SJSA1 (cell line): ENCODE results near the gene ZFPM1. TPM values are rescaled to one million over a fixed set of nuclear protein-coding genes. Genes with fewer than 3 reads are reported as not detected.

ENCODE experiments used
- DNase-seq, 2 experiments: peaks; one replicate each; pipeline ENCODE4 v3.0.0-alpha.2; 2015 to 2020; ENCODE audit warnings: low spot score in 2 of 2, low read depth in 1 of 2
- H3K27ac ChIP-seq: fragments of 250-450 bp; sonication (Bioruptor Pico); 2 replicates; pipeline ENCODE4 v1.5.1; 2020; ENCODE audit warnings: mild to moderate bottlenecking, moderate library complexity
- H3K27me3 ChIP-seq: fragments of 250-450 bp; sonication (Bioruptor Pico); replicated peaks from 2 replicates; pipeline ENCODE4 v1.5.1; 2020; ENCODE audit warnings: mild to moderate bottlenecking, moderate library complexity
- H3K36me3 ChIP-seq: fragments of 250-450 bp; sonication (Bioruptor Pico); 2 replicates; pipeline ENCODE4 v1.5.1; 2020; ENCODE audit warnings: mild to moderate bottlenecking
- H3K4me1 ChIP-seq: fragments of 250-450 bp; sonication (Bioruptor Pico); replicated peaks from 2 replicates; pipeline ENCODE4 v1.6.1; 2021; ENCODE audit warnings: mild to moderate bottlenecking
- H3K4me3 ChIP-seq: fragments of 250-450 bp; sonication (Bioruptor Pico); 2 replicates; pipeline ENCODE4 v1.5.1; 2020; ENCODE audit warnings: mild to moderate bottlenecking
- H3K9me3 ChIP-seq: fragments of 250-450 bp; sonication (Bioruptor Pico); replicated peaks from 2 replicates; pipeline ENCODE4 v1.5.1; 2020; ENCODE audit warnings: mild to moderate bottlenecking
- total RNA-seq: library from RNA; depleted of rRNA; stranded (reverse); fragments of >200 nt; shearing (Covaris generic); gene quantifications from 2 replicates; pipeline ENCODE4 v1.2.3, GENCODE V29; 2014

ZFPM1 gene
- total RNA-seq, 1 experiment from 2014 or later = 0.92 TPM

DNA sequence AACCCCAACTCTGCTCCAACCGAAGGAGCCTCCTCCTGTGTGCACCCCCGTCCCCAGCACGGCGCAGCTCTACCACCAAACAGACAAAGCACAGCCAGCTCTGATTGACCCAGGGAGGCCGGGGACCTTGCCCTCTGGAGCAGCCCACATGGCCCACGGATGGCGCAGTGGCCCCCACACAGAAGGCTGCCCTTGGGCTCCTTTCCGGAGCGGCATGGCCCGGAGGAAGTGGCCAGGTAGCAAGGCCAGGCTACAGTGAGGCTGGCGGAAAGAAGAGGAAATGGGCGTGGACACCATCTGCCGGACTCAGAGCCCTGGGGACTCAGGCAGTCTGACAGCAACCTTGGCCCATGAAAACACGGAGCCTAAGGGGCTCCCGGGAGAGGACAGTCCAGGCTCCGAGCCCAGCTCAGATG lies 97.2 kb downstream of the ZFPM1 start:
- Histone ChIP-seq H3K4me1 (no peaks in the 10 kb centered on the region), H3K36me3 (no peaks in the 10 kb centered on the region), H3K27me3 (peaks cover 14% of the 10 kb centered on the region), H3K9me3 (no peaks in the 10 kb centered on the region), H3K27ac (no peak overlapping the region), H3K4me3 (no peak overlapping the region)
- no peak for DNase-seq

DNA sequence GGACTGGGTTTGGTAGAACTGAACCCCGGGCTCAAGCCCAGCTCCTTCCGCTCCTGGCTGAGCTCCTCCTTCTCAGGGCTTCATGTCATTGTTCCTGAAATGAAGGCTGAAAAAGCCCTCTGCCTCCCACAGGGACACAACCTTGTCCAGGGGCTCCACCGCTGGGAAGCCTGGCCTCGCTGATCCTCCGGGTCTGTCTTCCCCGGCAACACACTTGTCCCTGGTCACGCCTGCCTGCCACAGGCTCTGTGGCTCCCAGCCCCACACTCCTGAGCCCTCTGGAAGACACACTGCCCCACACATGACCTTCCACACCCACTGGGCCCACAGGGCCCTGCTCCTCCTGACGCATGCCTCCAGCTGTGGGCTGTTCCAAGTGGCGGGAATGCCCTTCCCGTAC lies 99.1 kb downstream of the ZFPM1 start:
- Histone ChIP-seq H3K36me3 (no peaks in the 10 kb centered on the region), H3K27me3 (peaks cover 8% of the 10 kb centered on the region), H3K27ac (no peak overlapping the region), H3K4me3 (no peak overlapping the region), H3K4me1 (no peaks in the 10 kb centered on the region), H3K9me3 (peaks cover 11% of the 10 kb centered on the region)
- no peak for DNase-seq

GRCh38 chr16:88552815-88553214 lies 99.7 kb downstream of the ZFPM1 start:
- Histone ChIP-seq H3K36me3 (no peaks in the 10 kb centered on the region), H3K4me3 (no peak overlapping the region), H3K9me3 (peaks cover 11% of the 10 kb centered on the region), H3K27ac (no peak overlapping the region), H3K27me3 (peaks cover 8% of the 10 kb centered on the region), H3K4me1 (no peaks in the 10 kb centered on the region)
- no peak for DNase-seq

DNA sequence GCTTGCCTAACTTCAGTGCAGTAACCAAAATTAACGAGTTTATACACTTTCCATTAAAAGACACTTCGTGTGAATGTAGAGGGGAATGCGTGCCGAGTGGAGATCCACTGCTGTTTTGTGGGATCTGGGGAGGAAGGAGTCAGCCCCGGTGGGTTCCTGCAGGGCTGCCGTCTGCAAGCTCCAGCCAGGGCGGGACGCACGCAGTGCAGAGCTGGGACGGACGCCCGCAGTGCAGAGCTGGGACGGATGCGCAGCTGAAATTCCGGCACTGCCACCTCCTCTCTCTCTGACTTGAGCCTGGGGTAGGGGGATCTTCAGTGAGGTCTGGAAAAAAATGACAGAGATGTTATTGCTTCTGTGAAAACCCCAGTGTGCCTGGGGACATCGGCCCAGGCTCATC lies 100.7 kb downstream of the ZFPM1 start:
- Histone ChIP-seq H3K27me3 (peaks cover 8% of the 10 kb centered on the region), H3K4me1 (no peaks in the 10 kb centered on the region), H3K36me3 (no peaks in the 10 kb centered on the region), H3K9me3 (peaks cover 11% of the 10 kb centered on the region), H3K4me3 (no peak overlapping the region), H3K27ac (no peak overlapping the region)
- DNase-seq = no peak

GRCh38 chr16:88554711-88555264 lies 101.7 kb downstream of the ZFPM1 start:
- Histone ChIP-seq H3K4me3 (no peak overlapping the region), H3K9me3 (peaks cover 11% of the 10 kb centered on the region), H3K36me3 (no peaks in the 10 kb centered on the region), H3K27ac (no peak overlapping the region), H3K4me1 (no peaks in the 10 kb centered on the region), H3K27me3 (peaks cover 3% of the 10 kb centered on the region; the same call in 1 of the 2 replicates)
- peak in 1 of 2 experiments; percentile 46 for DNase-seq

GRCh38 chr16:88556294-88556988 lies 103.4 kb downstream of the ZFPM1 start:
- H3K27ac ChIP-seq = no peak overlapping the region
- H3K36me3 ChIP-seq = no peaks in the 10 kb centered on the region
- H3K4me3 ChIP-seq = no peak overlapping the region
- no peaks in the 10 kb centered on the region for H3K4me1 ChIP-seq
- peaks cover 3% of the 10 kb centered on the region; the same call in 1 of the 2 replicates for H3K27me3 ChIP-seq
- DNase-seq = no peak
- peaks cover 11% of the 10 kb centered on the region for H3K9me3 ChIP-seq

GRCh38 chr16:88558457-88559442 lies 105.7 kb downstream of the ZFPM1 start:
- H3K27me3 ChIP-seq = no peaks in the 10 kb centered on the region; the same call in 1 of the 2 replicates
- no peak overlapping the region for H3K4me3 ChIP-seq
- no peaks in the 10 kb centered on the region for H3K36me3 ChIP-seq
- peaks cover 11% of the 10 kb centered on the region for H3K9me3 ChIP-seq
- DNase-seq = peak; percentile 33 to 69
- peaks cover 6% of the 10 kb centered on the region for H3K4me1 ChIP-seq
- H3K27ac ChIP-seq = no peak overlapping the region

- DNase-seq = no peak
- Histone ChIP-seq H3K4me3 (no peak overlapping the region), H3K9me3 (peaks cover 10% of the 10 kb centered on the region), H3K27ac (no peak overlapping the region), H3K36me3 (no peaks in the 10 kb centered on the region), H3K27me3 (no peaks in the 10 kb centered on the region; the same call in 1 of the 2 replicates), H3K4me1 (peaks cover 6% of the 10 kb centered on the region)
Observed at GRCh38 chr16:88560714-88561484, 107.8 kb downstream of the ZFPM1 start.

DNA sequence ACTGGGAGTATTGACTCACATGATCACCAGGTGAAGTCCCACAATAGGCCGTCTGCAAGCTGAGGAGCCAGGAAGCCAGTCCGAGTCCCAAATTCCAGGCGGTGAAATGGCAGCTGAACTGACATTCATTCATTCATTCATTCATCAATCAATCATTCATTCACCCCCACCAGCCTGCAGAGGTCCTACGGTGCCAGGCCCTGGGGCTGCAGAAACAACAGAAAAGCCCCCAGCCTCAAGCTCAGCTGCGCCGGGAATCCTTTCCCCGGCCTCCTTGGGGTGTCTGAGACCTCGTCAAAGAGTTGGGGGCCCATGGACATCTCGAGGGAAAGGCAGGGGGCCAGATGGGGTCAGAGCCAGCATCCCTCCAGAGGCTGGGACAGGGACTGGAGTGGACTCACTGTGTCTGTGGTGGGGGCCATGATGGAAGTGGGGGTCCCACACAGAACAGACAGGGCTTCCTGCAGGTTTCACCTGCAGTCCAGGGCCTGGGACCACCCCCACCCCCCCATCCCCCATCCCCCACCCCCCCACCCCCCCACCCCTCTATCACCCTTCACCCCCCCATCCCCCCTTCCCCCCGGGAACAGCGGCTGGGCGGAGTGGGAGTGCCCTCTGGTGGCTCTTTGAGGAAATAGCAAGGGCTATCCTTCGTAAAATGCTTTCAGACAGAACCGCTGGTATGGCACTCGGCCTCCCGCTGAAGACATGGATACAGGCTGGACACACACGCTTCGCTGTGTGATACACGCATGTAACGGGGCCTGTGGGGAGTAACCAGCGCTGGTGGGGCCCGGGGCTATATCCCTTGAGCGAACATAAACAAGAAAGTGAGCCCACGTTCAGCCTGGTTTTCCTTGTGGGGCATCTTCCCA lies 108.6 kb downstream of the ZFPM1 start:
- peak in 1 of 2 experiments; percentile 42 for DNase-seq
- Histone ChIP-seq H3K36me3 (no peaks in the 10 kb centered on the region), H3K9me3 (peaks cover 2% of the 10 kb centered on the region; the same call in 1 of the 2 replicates), H3K27ac (no peak overlapping the region), H3K4me1 (peaks cover 6% of the 10 kb centered on the region), H3K4me3 (peak overlapping the region; percentile 27), H3K27me3 (no peaks in the 10 kb centered on the region; the same call in 1 of the 2 replicates)

DNA sequence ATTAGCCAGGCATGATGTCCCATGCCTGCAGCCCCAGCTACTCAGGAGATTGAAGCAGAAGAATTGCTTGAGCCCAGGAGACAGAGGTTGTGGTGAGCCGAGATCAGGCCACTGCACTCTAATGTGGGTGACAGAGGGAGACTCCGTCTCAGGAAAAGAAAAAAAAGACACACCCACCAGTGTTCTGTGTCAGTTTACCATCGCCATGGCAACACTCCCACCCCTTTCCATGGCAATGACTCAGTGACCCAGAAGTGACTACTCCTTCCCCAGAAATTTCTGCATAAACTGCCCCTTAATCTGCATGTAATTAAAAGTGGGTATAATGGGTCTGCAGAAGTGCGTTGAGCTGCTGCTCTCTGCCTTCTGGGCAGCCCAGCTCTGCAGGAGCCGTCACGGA lies 113.1 kb downstream of the ZFPM1 start:
- Histone ChIP-seq H3K27ac (no peak overlapping the region), H3K4me1 (peaks cover 13% of the 10 kb centered on the region), H3K9me3 (no peaks in the 10 kb centered on the region), H3K4me3 (no peak overlapping the region), H3K27me3 (no peaks in the 10 kb centered on the region), H3K36me3 (no peaks in the 10 kb centered on the region; the same call in 1 of the 2 replicates)
- DNase-seq = no peak

DNA sequence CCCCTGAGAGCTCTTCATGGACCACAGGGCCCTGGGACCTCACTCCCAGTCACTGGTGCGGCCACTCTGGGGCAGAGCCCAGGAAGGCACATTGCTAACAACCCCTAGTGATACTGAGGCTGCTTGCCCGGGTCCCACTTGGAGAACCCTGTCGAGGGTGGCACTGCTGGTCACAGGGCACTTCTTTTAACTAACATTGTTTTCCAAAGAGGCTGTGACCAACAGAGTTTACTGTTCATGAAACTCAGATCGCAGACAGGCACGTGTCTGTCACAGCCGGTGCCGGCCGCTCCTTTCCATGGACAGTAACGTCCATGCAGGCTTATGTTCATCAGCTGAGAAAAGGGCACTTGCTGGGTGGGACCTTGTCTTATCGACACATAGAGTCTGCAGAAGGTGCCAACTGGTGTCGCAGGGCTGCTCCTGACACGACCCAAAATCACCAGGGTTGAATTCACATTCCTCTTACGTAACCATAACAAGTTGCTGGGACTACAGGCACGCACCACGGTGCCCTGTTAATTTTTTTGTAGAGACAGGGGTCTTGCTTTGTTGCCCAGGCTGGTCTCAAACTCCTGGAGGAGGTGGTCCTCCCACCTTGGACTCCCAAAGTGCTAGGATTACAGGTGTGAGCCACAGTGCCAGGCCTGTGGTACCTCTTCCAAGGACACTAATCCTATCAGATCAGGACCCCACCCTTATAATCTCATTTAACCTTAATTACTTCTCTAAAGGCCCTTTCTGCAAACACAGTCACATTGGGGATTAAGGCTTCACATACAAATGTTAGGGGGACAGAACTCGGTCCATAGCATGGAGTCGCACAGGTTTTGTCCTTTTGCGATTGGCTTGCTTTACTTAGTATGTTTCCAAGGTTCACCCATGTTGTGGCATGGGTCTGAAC lies 115.9 kb downstream of the ZFPM1 start:
- no peak for DNase-seq
- Histone ChIP-seq H3K27me3 (no peaks in the 10 kb centered on the region), H3K9me3 (no peaks in the 10 kb centered on the region), H3K36me3 (peaks cover 22% of the 10 kb centered on the region), H3K4me1 (peaks cover 15% of the 10 kb centered on the region), H3K27ac (no peak overlapping the region), H3K4me3 (peak overlapping the region; percentile 81)

DNA sequence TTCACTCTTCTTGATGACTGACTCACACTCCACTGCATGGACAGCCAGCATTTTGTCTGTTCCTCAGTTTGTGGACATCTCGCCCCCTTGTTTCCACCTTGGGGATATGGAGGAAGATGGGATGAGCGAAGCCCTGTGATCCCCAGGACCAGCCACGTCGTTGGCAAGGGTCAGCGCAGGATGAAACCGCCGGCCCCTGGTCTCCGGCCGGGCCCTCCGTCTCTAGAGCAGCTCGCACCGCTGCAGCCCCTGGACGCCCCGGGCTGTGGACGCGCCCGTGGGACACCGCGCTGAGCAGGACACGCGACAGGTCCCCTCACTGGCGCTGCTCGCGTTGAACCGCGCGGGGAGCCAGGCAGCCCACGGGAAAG lies 116.5 kb downstream of the ZFPM1 start:
- no peak for DNase-seq
- H3K27ac ChIP-seq = no peak overlapping the region

More for the DNA sequence above, 116.5 kb downstream of the ZFPM1 start:
- Histone ChIP-seq H3K4me3 (peak overlapping the region; percentile 81), H3K9me3 (no peaks in the 10 kb centered on the region), H3K27me3 (no peaks in the 10 kb centered on the region), H3K36me3 (peaks cover 26% of the 10 kb centered on the region), H3K4me1 (peaks cover 15% of the 10 kb centered on the region)
